ENCODE measurements around the gene NR4A1. TPM values are rescaled to one million over a fixed set of nuclear protein-coding genes. Genes with fewer than 3 reads are reported as not detected.

NR4A1 gene
- total and polyA plus RNA-seq, 4 experiments from 2014 or later, result 1.1 to 1.3 (median 1.3) TPM

DNA sequence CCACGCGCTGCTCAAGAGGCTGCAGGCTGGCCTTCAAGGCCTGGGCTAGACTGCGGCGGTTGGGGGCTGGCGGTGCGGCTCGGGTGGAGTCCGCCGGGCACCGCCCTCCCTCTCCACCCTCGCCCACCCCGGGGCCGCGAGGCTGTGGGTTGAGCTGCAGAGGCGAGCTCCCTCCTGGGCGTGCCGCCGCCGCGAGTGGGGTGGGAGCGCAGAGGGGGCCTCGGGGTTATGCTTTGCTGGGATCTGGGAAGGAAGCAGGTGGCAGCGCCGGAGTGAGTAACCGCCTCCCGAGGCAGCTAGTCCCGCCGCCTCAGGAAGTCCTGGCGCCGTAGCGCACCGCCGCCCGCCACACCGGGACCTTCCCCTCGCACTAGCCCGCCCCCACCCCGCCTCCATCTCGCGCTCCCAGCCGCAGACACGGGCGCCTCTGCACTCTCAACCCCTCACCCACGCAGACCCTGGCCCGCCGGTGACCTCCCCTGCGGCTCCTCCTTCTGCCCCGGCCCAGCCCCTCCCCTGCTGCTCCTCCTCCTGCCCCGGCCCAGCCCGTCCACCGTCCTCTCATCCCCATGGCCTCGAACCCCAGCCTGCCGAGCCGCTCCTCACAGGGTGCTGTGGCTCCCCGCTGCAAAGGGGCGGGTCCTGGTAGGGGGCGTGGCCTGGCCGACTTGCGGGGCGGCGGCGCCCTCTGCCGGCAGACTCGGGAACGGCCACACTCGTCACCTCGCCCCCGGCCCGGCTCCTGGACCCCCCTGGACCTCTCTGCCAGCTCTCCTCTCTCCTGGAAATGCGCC is 27.9 kb upstream of the NR4A1 start:
- Histone ChIP-seq H3K27me3 (ENCODE audit: insufficient read depth, low read length) (no peaks in the 10 kb centered on the region), H3K27ac (ENCODE audit: low read depth, low read length) (peak overlapping the region; percentile 48), H3K9me3 (ENCODE audit: control insufficient read depth in 1 of 2, low read length in 2 of 2) (no peaks in the 10 kb centered on the region), H3K4me3 (ENCODE audit: low read length in 2 of 2) (peak overlapping the region; percentile 36 to 57), H3K4me1 (ENCODE audit: insufficient read depth, low read length) (peaks cover 42% of the 10 kb centered on the region), H3K36me3 (ENCODE audit: insufficient read depth, low read length) (no peaks in the 10 kb centered on the region)
- peak; percentile 87 to 94 (median 88) for DNase-seq
- peaks cover 29 to 56% (median 39%) of the 10 kb centered on the region in 4 donors for H3K4me1 Mint-ChIP-seq
- H3K27me3 Mint-ChIP-seq, result no peaks in the 10 kb centered on the region
- peak overlapping the region; percentile 85 to 99 (median 92) for H3K4me3 Mint-ChIP-seq
- peaks cover 0 to 2% of the 10 kb centered on the region in 2 donors for H3K36me3 Mint-ChIP-seq
- peaks cover 0 to 3% (median 0%) of the 10 kb centered on the region in 8 donors for H3K9me3 Mint-ChIP-seq
- POLR2A ChIA-PET (ENCODE audit: partially characterized antibody), result interaction anchor here (1.0 to 9.9 kb wide), 9 partner anchors 9 to 983 kb away, joined by 3 to 187 read pairs (median 16); partner anchors contain the start of genes ATG101, EIF4B, NR4A1 and TAMALIN
- peak overlapping the region; percentile 91 to 99 (median 97) for H3K27ac Mint-ChIP-seq
- intact Hi-C loops (cut with micrococcal nuclease), result loop anchor here (1.0 kb wide), 3 partner anchors 10 to 30 kb away; partner anchors contain the start of gene TAMALIN
- CTCF ChIA-PET (ENCODE audit: partially characterized antibody), result interaction anchor here (0.5 to 20.6 kb wide), 14 partner anchors 9 to 137 kb away, joined by 3 to 1048 read pairs (median 6); partner anchors contain the start of genes ATG101, NR4A1 and TAMALIN

GRCh38 chr12:52023976-52024688 is 27.1 kb upstream of the NR4A1 start:
- ChIA-PET POLR2A (ENCODE audit: partially characterized antibody) (interaction anchor here (1.0 to 9.9 kb wide), 10 partner anchors 8 to 982 kb away, joined by 3 to 187 read pairs (median 18); partner anchors contain the start of genes ATG101, EIF4B, NR4A1 and TAMALIN), CTCF (ENCODE audit: partially characterized antibody) (interaction anchor here (0.5 to 20.6 kb wide), 26 partner anchors 8 to 549 kb away, joined by 3 to 1048 read pairs (median 11); partner anchors contain the start of genes ATG101, SMIM41 and TAMALIN)
- DNase-seq, result peak in 1 of 5 donors; percentile 66
- intact Hi-C loops (cut with micrococcal nuclease), result loop anchor here (1.0 kb wide), 3 partner anchors 9 to 31 kb away; partner anchors contain the start of gene TAMALIN
- no peaks in the 10 kb centered on the region for H3K27me3 ChIP-seq (ENCODE audit: insufficient read depth, low read length)
- peak overlapping the region; percentile 48 for H3K27ac ChIP-seq (ENCODE audit: low read depth, low read length)
- H3K4me1 ChIP-seq (ENCODE audit: insufficient read depth, low read length), result peaks cover 42% of the 10 kb centered on the region
- H3K4me3 ChIP-seq (ENCODE audit: low read length in 2 of 2), result peak overlapping the region; percentile 28 to 57
- peaks cover 0 to 2% of the 10 kb centered on the region in 2 donors for H3K36me3 Mint-ChIP-seq
- peak overlapping the region; percentile 85 to 99 (median 92) for H3K4me3 Mint-ChIP-seq
- peaks cover 29 to 56% (median 39%) of the 10 kb centered on the region in 4 donors for H3K4me1 Mint-ChIP-seq
- H3K27me3 Mint-ChIP-seq, result no peaks in the 10 kb centered on the region
- no peaks in the 10 kb centered on the region for H3K36me3 ChIP-seq (ENCODE audit: insufficient read depth, low read length)
- H3K27ac Mint-ChIP-seq, result peak overlapping the region; percentile 91 to 99 (median 97)
- no peaks in the 10 kb centered on the region for H3K9me3 ChIP-seq (ENCODE audit: control insufficient read depth in 1 of 2, low read length in 2 of 2)
- H3K9me3 Mint-ChIP-seq, result peaks cover 0 to 3% (median 0%) of the 10 kb centered on the region in 8 donors

DNA sequence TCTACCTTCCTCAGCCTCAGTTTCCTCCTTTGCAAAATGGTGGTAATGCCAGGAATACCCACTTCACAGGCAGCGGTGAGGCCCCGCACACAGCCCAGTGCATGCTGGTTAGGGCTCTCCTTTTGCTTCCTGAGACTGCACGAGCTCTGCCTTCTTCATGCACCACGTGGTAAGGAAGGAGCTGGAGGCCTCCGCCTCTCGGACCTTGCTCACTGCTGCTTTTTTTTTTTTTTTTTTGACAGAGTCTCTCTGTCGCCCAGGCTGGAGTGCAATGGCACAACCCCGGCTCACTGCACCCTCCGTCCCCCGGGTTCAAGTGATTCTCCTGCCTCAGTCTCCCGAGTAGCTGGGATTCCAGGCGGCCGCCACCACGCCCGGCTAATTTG is 26.4 kb upstream of the NR4A1 start:
- peak in 3 of 5 donors; percentile 28 to 66 (median 35) for DNase-seq
- peaks cover 0 to 2% of the 10 kb centered on the region in 2 donors for H3K36me3 Mint-ChIP-seq
- peaks cover 42% of the 10 kb centered on the region for H3K4me1 ChIP-seq (ENCODE audit: insufficient read depth, low read length)
- POLR2A ChIA-PET (ENCODE audit: partially characterized antibody), result interaction anchor here (0.7 to 9.9 kb wide), 20 partner anchors 7 to 204 kb away, joined by 3 to 187 read pairs (median 6); partner anchors contain the start of genes ATG101, NR4A1 and TAMALIN
- peak overlapping the region; percentile 91 to 99 (median 97) for H3K27ac Mint-ChIP-seq
- H3K9me3 ChIP-seq (ENCODE audit: control insufficient read depth in 1 of 2, low read length in 2 of 2), result no peaks in the 10 kb centered on the region
- peaks cover 29 to 55% (median 39%) of the 10 kb centered on the region in 4 donors for H3K4me1 Mint-ChIP-seq
- H3K27me3 Mint-ChIP-seq, result no peaks in the 10 kb centered on the region
- H3K4me3 Mint-ChIP-seq, result peak overlapping the region; percentile 85 to 99 (median 92)
- peak overlapping the region; percentile 48 for H3K27ac ChIP-seq (ENCODE audit: low read depth, low read length)
- no peaks in the 10 kb centered on the region for H3K27me3 ChIP-seq (ENCODE audit: insufficient read depth, low read length)
- H3K9me3 Mint-ChIP-seq, result peaks cover 0 to 3% (median 0%) of the 10 kb centered on the region in 8 donors
- intact Hi-C loops (cut with micrococcal nuclease), result loop anchor here (1.0 kb wide), 7 partner anchors 11 to 97 kb away; partner anchors contain the start of genes ATG101 and NR4A1
- no peaks in the 10 kb centered on the region for H3K36me3 ChIP-seq (ENCODE audit: insufficient read depth, low read length)
- H3K4me3 ChIP-seq (ENCODE audit: low read length in 2 of 2), result peak overlapping the region in 1 of 2 donors; percentile 44
- CTCF ChIA-PET (ENCODE audit: partially characterized antibody), result interaction anchor here (0.7 to 20.6 kb wide), 33 partner anchors 8 to 549 kb away, joined by 3 to 1048 read pairs (median 11); partner anchors contain the start of genes ATG101, NR4A1, SMIM41 and TAMALIN

- Mint-ChIP-seq H3K9me3 (peaks cover 0 to 3% (median 0%) of the 10 kb centered on the region in 8 donors), H3K27me3 (no peaks in the 10 kb centered on the region), H3K4me3 (peak overlapping the region in 1 of 8 donors; percentile 99), H3K4me1 (peaks cover 21 to 40% (median 27%) of the 10 kb centered on the region in 4 donors), H3K36me3 (peaks cover 0 to 2% of the 10 kb centered on the region in 2 donors), H3K27ac (peak overlapping the region; percentile 91 to 99 (median 97))
- H3K4me1 ChIP-seq (ENCODE audit: insufficient read depth, low read length), result peaks cover 34% of the 10 kb centered on the region
- no peak for DNase-seq
- ChIA-PET CTCF (ENCODE audit: partially characterized antibody) (interaction anchor here (0.9 to 20.6 kb wide), 23 partner anchors 8 to 140 kb away, joined by 3 to 1048 read pairs (median 13); partner anchors contain the start of genes ATG101, NR4A1, SMIM41 and TAMALIN), POLR2A (ENCODE audit: partially characterized antibody) (interaction anchor here (1.7 to 9.9 kb wide), 10 partner anchors 10 to 61 kb away, joined by 6 to 187 read pairs (median 10); partner anchors contain the start of genes ATG101, NR4A1 and TAMALIN)
- peak overlapping the region; percentile 48 for H3K27ac ChIP-seq (ENCODE audit: low read depth, low read length)
- no peak overlapping the region for H3K4me3 ChIP-seq (ENCODE audit: low read length in 2 of 2)
- intact Hi-C loops (cut with micrococcal nuclease), result no loop called here
- no peaks in the 10 kb centered on the region for H3K36me3 ChIP-seq (ENCODE audit: insufficient read depth, low read length)
- H3K9me3 ChIP-seq (ENCODE audit: control insufficient read depth in 1 of 2, low read length in 2 of 2), result no peaks in the 10 kb centered on the region
- no peaks in the 10 kb centered on the region for H3K27me3 ChIP-seq (ENCODE audit: insufficient read depth, low read length)
Measured at GRCh38 chr12:52026263-52026662, 25.0 kb upstream of the NR4A1 start.

GRCh38 chr12:52027085-52027843 is 24.0 kb upstream of the NR4A1 start:
- Histone ChIP-seq H3K27ac (ENCODE audit: low read depth, low read length) (no peak overlapping the region), H3K9me3 (ENCODE audit: control insufficient read depth in 1 of 2, low read length in 2 of 2) (no peaks in the 10 kb centered on the region), H3K4me1 (ENCODE audit: insufficient read depth, low read length) (peaks cover 37% of the 10 kb centered on the region), H3K4me3 (ENCODE audit: low read length in 2 of 2) (no peak overlapping the region), H3K27me3 (ENCODE audit: insufficient read depth, low read length) (no peaks in the 10 kb centered on the region), H3K36me3 (ENCODE audit: insufficient read depth, low read length) (no peaks in the 10 kb centered on the region)
- H3K27ac Mint-ChIP-seq, result peak overlapping the region in 1 of 7 donors; percentile 22
- ChIA-PET POLR2A (ENCODE audit: partially characterized antibody) (interaction anchor here (1.2 to 5.7 kb wide), 4 partner anchors 9 to 55 kb away, joined by 3 to 68 read pairs (median 24); partner anchors contain the start of genes ATG101 and NR4A1), CTCF (ENCODE audit: partially characterized antibody) (interaction anchor here (0.7 to 20.6 kb wide), 8 partner anchors 10 to 1007 kb away, joined by 3 to 1048 read pairs (median 65); partner anchors contain the start of genes ATG101, NR4A1, SMIM41 and TAMALIN)
- no peaks in the 10 kb centered on the region for H3K27me3 Mint-ChIP-seq
- peaks cover 22 to 41% (median 29%) of the 10 kb centered on the region in 4 donors for H3K4me1 Mint-ChIP-seq
- H3K4me3 Mint-ChIP-seq, result no peak overlapping the region
- H3K9me3 Mint-ChIP-seq, result peaks cover 0 to 3% (median 0%) of the 10 kb centered on the region in 8 donors
- no peak for DNase-seq
- peaks cover 0 to 2% of the 10 kb centered on the region in 2 donors for H3K36me3 Mint-ChIP-seq
- intact Hi-C loops (cut with micrococcal nuclease), result no loop called here

All from CD4-positive, alpha-beta memory T cell (primary cell).